ENCODE data around the gene KIAA1958.
"Not testable (repeated sequence)": the region's sequence is repeated elsewhere in the genome, so short reads cannot be mapped to it uniquely, and the experiment has no call there.

Gene KIAA1958

DNA sequence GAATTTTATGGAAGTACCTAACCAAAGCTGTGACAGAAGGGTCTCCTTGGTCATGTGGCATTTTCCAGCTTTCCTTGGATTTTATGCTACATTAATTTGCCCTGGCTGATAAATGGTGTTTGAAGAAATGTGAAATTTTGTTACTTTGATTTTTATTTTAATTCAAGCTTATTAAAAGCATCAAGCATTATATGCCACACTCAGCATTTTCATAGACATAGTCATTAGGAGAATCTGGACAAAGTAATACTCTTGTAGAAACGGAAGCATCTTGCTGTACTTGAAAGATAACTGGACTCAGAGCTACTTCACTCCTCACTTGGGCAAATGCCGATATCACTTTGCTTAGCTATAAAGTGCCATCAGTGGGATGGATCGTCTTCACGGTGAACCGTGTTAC lies 177.1 kb downstream of the KIAA1958 start:
- ChIA-PET CTCF (interaction anchor here (0.6 to 1.0 kb wide), 4 partner anchors 19 to 1585 kb away, joined by 3 to 4 read pairs (median 3); no protein-coding TSS in a partner anchor), POLR2A (ENCODE audit: low non-redundant PET) (no interaction called here)
- H3K27ac ChIP-seq, result no peak overlapping the region
- DNase-seq (ENCODE audit: low spot score), result no peak
- TF ChIP-seq, protein P1, sequence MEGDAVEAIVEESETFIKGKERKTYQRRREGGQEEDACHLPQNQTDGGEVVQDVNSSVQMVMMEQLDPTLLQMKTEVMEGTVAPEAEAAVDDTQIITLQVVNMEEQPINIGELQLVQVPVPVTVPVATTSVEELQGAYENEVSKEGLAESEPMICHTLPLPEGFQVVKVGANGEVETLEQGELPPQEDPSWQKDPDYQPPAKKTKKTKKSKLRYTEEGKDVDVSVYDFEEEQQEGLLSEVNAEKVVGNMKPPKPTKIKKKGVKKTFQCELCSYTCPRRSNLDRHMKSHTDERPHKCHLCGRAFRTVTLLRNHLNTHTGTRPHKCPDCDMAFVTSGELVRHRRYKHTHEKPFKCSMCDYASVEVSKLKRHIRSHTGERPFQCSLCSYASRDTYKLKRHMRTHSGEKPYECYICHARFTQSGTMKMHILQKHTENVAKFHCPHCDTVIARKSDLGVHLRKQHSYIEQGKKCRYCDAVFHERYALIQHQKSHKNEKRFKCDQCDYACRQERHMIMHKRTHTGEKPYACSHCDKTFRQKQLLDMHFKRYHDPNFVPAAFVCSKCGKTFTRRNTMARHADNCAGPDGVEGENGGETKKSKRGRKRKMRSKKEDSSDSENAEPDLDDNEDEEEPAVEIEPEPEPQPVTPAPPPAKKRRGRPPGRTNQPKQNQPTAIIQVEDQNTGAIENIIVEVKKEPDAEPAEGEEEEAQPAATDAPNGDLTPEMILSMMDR (conservative IDR thresholded peaks at IDR 0.05; ENCODE audit: low read depth), result no peak

DNA sequence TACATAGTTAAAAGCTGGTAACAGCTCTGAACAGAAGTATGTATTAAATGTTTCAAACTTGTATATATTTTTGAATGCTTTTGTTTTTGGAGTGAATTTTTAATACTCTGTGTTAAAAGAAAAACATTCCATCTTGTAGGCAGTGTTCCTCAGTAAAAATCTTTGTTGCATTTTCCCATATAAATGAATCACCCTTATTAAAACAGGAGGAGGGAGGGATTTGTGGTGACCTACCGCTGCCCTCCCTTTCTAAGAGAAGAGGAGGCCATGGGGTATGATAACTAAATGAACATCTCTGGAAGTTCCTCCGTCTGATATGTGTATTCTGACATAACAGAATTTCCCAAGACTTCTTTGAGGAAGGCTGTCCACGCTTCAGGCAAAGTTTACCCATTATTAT lies 177.9 kb downstream of the KIAA1958 start:
- ChIA-PET CTCF (interaction anchor here (0.6 to 0.9 kb wide), 3 partner anchors 23 to 57 kb away, joined by 3 to 9 read pairs (median 4); no protein-coding TSS in a partner anchor), POLR2A (ENCODE audit: low non-redundant PET) (no interaction called here)
- no peak overlapping the region for H3K27ac ChIP-seq
- DNase-seq (ENCODE audit: low spot score), result no peak
- TF ChIP-seq, protein P1 (conservative IDR thresholded peaks at IDR 0.05; ENCODE audit: low read depth), result no peak

DNA sequence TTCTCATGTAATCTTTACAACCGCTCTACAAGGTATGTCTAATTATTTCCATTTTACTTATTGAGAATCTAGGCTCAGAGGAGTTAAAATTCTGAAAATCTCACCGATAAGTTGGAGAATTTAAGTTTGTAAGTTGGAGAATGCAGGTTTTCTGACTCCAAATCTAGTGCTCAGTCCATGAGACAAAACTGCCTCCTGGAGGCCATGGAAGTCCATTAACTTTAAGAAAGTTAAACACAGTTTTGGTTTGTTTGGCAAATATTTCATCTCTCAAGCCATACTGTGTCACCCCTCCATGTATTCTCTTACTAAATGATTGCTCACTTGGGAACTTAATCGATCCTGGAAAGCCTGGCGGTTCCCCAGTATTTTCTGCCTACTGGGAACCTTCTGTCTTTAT lies 178.7 kb downstream of the KIAA1958 start:
- TF ChIP-seq, protein P1 (conservative IDR thresholded peaks at IDR 0.05; ENCODE audit: low read depth), result no peak
- no peak overlapping the region for H3K27ac ChIP-seq
- DNase-seq (ENCODE audit: low spot score), result no peak
- ChIA-PET CTCF (interaction anchor here (0.6 to 0.9 kb wide), 3 partner anchors 23 to 406 kb away, joined by 3 to 9 read pairs (median 3); no protein-coding TSS in a partner anchor), POLR2A (ENCODE audit: low non-redundant PET) (no interaction called here)

DNA sequence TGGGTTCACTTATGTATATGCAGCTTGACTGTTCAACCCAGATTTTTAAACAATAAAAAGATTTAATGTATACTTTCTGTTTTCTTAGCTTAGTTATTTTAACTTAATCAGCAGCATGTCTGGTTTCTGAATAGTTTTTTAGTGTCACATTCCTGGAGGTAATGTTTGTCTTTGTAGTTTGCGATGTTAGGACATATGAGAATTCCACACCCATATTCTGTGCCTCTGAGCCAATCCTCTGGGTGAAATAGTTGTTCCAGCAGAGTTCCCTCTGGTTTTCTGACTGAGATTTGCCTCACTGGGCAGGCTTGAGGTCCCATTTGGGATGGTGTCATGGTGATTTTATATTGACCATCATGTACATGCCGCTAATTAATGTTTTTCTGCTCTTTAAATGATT lies 182.7 kb downstream of the KIAA1958 start:
- no peak for DNase-seq (ENCODE audit: low spot score)
- TF ChIP-seq, protein P1 (conservative IDR thresholded peaks at IDR 0.05; ENCODE audit: low read depth), result no peak
- POLR2A ChIA-PET (ENCODE audit: low non-redundant PET), result no interaction called here
- H3K27ac ChIP-seq, result no peak overlapping the region
- CTCF ChIA-PET, result interaction anchor here (1.0 kb wide), 1 partner anchor 22 kb away, joined by 3 read pairs; no protein-coding TSS in a partner anchor

DNA sequence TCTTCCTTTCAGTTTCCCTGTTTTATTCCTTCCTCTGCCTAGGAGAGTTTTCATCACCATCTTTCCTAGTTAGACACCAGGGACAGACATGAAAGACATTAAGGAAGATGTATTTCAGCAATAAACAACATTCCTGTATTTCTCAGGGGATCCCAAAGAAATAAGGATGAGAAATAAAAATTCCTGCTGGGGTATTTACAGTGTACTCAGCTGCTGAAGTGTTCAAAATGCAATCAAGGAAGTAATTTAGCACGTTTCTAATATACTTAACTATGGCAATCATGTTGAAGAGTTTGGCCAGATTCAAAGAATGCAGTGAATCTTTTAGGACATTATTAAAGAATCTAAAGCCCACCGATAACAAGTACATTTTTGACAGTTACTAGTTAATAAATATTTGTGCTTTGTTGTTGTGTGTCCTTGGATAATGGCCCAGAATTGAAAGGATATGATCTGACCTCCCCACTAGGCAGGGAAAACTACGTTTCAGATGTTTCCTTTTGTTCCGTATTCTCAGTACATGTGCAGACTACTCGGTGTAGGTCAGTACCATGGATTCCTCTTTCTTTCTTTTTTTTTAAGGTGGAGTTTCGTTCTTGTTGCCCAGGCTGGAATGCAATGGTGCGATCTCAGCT lies 184.5 kb downstream of the KIAA1958 start:
- CTCF ChIA-PET, result interaction anchor here (0.6 kb wide), 2 partner anchors 10 to 173 kb away, joined by 3 read pairs; no protein-coding TSS in a partner anchor

DNA sequence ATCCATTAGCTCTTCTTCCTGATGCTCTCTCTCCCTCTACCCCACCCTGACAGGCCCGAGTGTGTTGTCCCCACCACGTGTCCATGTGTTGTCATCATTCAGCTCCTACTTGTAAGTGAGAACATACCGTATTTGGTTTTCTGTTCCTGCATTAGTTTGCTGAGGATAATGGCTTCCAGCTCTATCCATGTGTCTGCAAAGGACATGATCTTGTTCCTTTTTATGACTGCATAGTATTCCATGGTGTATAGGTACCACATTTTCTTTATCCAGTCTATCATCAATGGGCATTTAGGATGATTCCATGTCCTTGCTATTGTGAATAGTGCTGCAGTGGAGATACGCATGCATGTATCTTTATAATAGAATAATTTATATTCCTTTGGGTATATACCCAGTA lies 186.6 kb downstream of the KIAA1958 start:
- POLR2A ChIA-PET (ENCODE audit: low non-redundant PET); CTCF ChIA-PET; H3K27ac ChIP-seq; DNase-seq (ENCODE audit: low spot score): not testable (repeated sequence)

More for the DNA sequence above, 184.5 kb downstream of the KIAA1958 start:
- no peak for DNase-seq (ENCODE audit: low spot score)
- POLR2A ChIA-PET (ENCODE audit: low non-redundant PET), result no interaction called here
- TF ChIP-seq, protein P1 (conservative IDR thresholded peaks at IDR 0.05; ENCODE audit: low read depth), result no peak
- H3K27ac ChIP-seq, result no peak overlapping the region

DNA sequence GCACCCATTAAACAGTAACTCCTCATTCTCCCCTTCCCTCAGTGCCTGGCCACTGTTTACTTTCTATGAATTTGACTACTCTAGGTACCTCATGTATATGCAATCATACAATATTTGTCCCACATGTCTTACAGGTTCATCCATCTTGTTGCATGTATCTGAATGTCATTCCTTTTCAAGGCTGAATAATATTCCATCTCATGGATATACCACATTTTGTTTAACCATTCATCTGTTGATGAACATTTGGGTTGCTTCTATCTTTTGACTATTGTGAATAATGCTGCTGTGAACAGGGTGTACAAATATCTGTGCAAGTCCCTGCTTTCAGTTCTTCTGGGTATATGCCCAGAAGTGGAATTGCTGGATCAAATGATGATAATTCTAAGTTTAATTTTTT lies 190.4 kb downstream of the KIAA1958 start:
- POLR2A ChIA-PET (ENCODE audit: low non-redundant PET), result no interaction called here

More for the DNA sequence above, 190.4 kb downstream of the KIAA1958 start:
- no peak overlapping the region for H3K27ac ChIP-seq
- CTCF ChIA-PET, result no interaction called here
- TF ChIP-seq, protein P1 (conservative IDR thresholded peaks at IDR 0.05; ENCODE audit: low read depth), result no peak
- no peak for DNase-seq (ENCODE audit: low spot score)
